Measurements from ENCODE around the gene TOP1. TPM values are rescaled to one million over a fixed set of nuclear protein-coding genes. Genes with fewer than 3 reads are reported as not detected.

The TOP1 gene
- total and polyA plus RNA-seq, 9 of the 15 experiments (the other 6 are each of a cell fraction or from before 2014, with no cell fraction given), result 26.4 to 127 (median 39.6) TPM

GRCh38 chr20:41150664-41151063 lies 122.0 kb downstream of the TOP1 start (continued):
- no peak for TF ChIP-seq HIVEP1 (CRISPR knock-in tag; IDR thresholded peaks at IDR 0.05)
- TF ChIP-seq TAL1 (IDR thresholded peaks at IDR 0.05), result peak; percentile 62
- TF ChIP-seq NEUROD1 (IDR thresholded peaks at IDR 0.05; ENCODE audit: borderline replicate concordance, low read depth, low read length, partially characterized antibody), result peak; percentile 43

- peaks cover 57% of the 10 kb centered on the region for H4K20me1 ChIP-seq (replicated peaks; ENCODE audit: control insufficient read depth, insufficient read depth, low read length)
- CTCF ChIA-PET (ENCODE audit: low intra/inter-chr PET ratio), result no interaction called here
- TF ChIP-seq ZBTB2 (IDR thresholded peaks at IDR 0.05) (no peak), HMGXB4 (CRISPR knock-in tag; IDR thresholded peaks at IDR 0.05) (no peak), ZNF507 (tag; conservative IDR thresholded peaks at IDR 0.05) (no peak), FOS (IDR thresholded peaks at IDR 0.05; ENCODE audit: extremely low read depth, insufficient read length) (no peak), PYGO2 (tag; IDR thresholded peaks at IDR 0.05) (no peak), ZBTB9 (CRISPR knock-in tag; IDR thresholded peaks at IDR 0.05) (no peak), ZEB2 (IDR thresholded peaks at IDR 0.05) (no peak), ZNF511 (CRISPR knock-in tag; IDR thresholded peaks at IDR 0.05) (no peak), ATF2 (CRISPR knock-in tag; IDR thresholded peaks at IDR 0.05) (no peak)
These were observed 122.7 kb downstream of the TOP1 start for GRCh38 chr20:41151134-41151869.

More at GRCh38 chr20:41151134-41151869, 122.7 kb downstream of the TOP1 start:
- H2AFZ ChIP-seq (ENCODE audit: low read depth, low read length), result no peak overlapping the region
- peak overlapping the region; percentile 41; the same call in 1 of the 3 replicates for H3K27ac ChIP-seq (ENCODE audit: extremely low read depth, low read depth, low read length)
- BruUV-seq (replicated peaks), result no TSS peak
- peaks cover 4 to 23% of the 10 kb centered on the region in 2 experiments; a peak in 4 of 5 replicates for H3K4me1 ChIP-seq (replicated peaks in 1 of 2; ENCODE audit: control insufficient read depth in 2 of 2, insufficient read depth in 2 of 2, low read length in 2 of 2)
- no peaks in the 10 kb centered on the region for H3K9me3 ChIP-seq (replicated peaks; ENCODE audit: control insufficient read depth, insufficient read depth, low read depth, low read length)
- no peak overlapping the region for H3K4me2 ChIP-seq (ENCODE audit: insufficient read depth, low read length)
- WGBS (ENCODE audit: insufficient coverage, low coverage, missing lambda C conversion rate), result 92% methylated on average over 5 of the region's 5 CpGs
- no peak overlapping the region for H3K4me3 ChIP-seq
- H3K79me2 ChIP-seq (ENCODE audit: control insufficient read depth, insufficient read depth, low read length), result peaks cover 57% of the 10 kb centered on the region
- ATAC-seq (no peak), DNase-seq (ENCODE audit: extremely low read depth in 1 of 4, low spot score in 3 of 4) (no peak), FAIRE-seq (no peak)
- H3K9me1 ChIP-seq (ENCODE audit: control insufficient read depth, insufficient read depth, low read length), result peaks cover 10% of the 10 kb centered on the region
- no peaks in the 10 kb centered on the region for H3K27me3 ChIP-seq (ENCODE audit: control insufficient read depth in 2 of 2, insufficient read depth in 2 of 2, low read length in 2 of 2)
- in situ Hi-C loops (cut with MboI), result no loop called here
- POLR2A ChIA-PET, result interaction anchor here (1.1 to 3.0 kb wide), 6 partner anchors 8 to 163 kb away, joined by 3 to 15 read pairs (median 4); no protein-coding TSS in a partner anchor
- intact Hi-C loops (cut with micrococcal nuclease), result loop anchor here (1.0 kb wide), 1 partner anchor 41 kb away; no protein-coding TSS in a partner anchor
- no peaks in the 10 kb centered on the region for H3K36me3 ChIP-seq (ENCODE audit: control insufficient read depth, insufficient read depth, low read length)
- H3K9ac ChIP-seq (ENCODE audit: insufficient read depth in 1 of 2, low read depth in 2 of 2, low read length in 2 of 2), result no peak overlapping the region
